IPS DF 19.7 (cell line): Measurements from ENCODE around the gene USP4.

Experiments
- DNase-seq: peaks from one replicate; pipeline ENCODE4 v3.0.0-alpha.2; 2013; ENCODE audit warnings: low read depth, low spot score

Gene USP4

GRCh38 chr3:49295489-49296058 is 44.3 kb downstream of the USP4 start:
- DNase-seq, result no peak

- DNase-seq, result no peak
Observed at GRCh38 chr3:49294343-49294742, 45.5 kb downstream of the USP4 start.

- DNase-seq, result no peak
Observed at GRCh38 chr3:49283997-49284396, 55.9 kb downstream of the USP4 start.

GRCh38 chr3:49279376-49279775 is 60.5 kb downstream of the USP4 start:
- no peak for DNase-seq

GRCh38 chr3:49278548-49278947 is 61.3 kb downstream of the USP4 start:
- DNase-seq, result no peak

- DNase-seq, result no peak
Observed at GRCh38 chr3:49277383-49277775, 62.5 kb downstream of the USP4 start.

- DNase-seq, result peak; percentile 38
Observed at GRCh38 chr3:49276475-49277382, 63.1 kb downstream of the USP4 start, which contains the start of gene C3orf62. Gene C3orf62, minus strand, starts transcription at chr3:49277232. Its CDS starts 360 bp downstream, at chr3:49276872.

- DNase-seq, result no peak
Observed at GRCh38 chr3:49273825-49274532, 65.9 kb downstream of the USP4 start.

- no peak for DNase-seq
Observed at GRCh38 chr3:49271047-49271446, 68.8 kb downstream of the USP4 start.

- no peak for DNase-seq
Observed at GRCh38 chr3:49270156-49270500, 69.7 kb downstream of the USP4 start.

- no peak for DNase-seq
Observed at GRCh38 chr3:49269443-49270155, 70.3 kb downstream of the USP4 start.

GRCh38 chr3:49266410-49267095 is 73.3 kb downstream of the USP4 start:
- DNase-seq, result no peak

- DNase-seq, result no peak
Observed at GRCh38 chr3:49265661-49266386, 74.0 kb downstream of the USP4 start.

GRCh38 chr3:49263159-49263889 is 76.5 kb downstream of the USP4 start:
- no peak for DNase-seq

GRCh38 chr3:49260806-49261324 is 79.0 kb downstream of the USP4 start:
- no peak for DNase-seq

GRCh38 chr3:49257187-49257586 is 82.7 kb downstream of the USP4 start:
- DNase-seq, result no peak

- no peak for DNase-seq
Observed at GRCh38 chr3:49255718-49256511, 83.9 kb downstream of the USP4 start.

GRCh38 chr3:49255112-49255511 is 84.7 kb downstream of the USP4 start:
- no peak for DNase-seq

GRCh38 chr3:49253512-49253911 is 86.3 kb downstream of the USP4 start:
- no peak for DNase-seq
